ENCODE measurements around the gene EBF4.
"Not testable (repeated sequence)": the region's sequence is repeated elsewhere in the genome, so short reads cannot be mapped to it uniquely, and the experiment has no call there.

Gene EBF4

DNA sequence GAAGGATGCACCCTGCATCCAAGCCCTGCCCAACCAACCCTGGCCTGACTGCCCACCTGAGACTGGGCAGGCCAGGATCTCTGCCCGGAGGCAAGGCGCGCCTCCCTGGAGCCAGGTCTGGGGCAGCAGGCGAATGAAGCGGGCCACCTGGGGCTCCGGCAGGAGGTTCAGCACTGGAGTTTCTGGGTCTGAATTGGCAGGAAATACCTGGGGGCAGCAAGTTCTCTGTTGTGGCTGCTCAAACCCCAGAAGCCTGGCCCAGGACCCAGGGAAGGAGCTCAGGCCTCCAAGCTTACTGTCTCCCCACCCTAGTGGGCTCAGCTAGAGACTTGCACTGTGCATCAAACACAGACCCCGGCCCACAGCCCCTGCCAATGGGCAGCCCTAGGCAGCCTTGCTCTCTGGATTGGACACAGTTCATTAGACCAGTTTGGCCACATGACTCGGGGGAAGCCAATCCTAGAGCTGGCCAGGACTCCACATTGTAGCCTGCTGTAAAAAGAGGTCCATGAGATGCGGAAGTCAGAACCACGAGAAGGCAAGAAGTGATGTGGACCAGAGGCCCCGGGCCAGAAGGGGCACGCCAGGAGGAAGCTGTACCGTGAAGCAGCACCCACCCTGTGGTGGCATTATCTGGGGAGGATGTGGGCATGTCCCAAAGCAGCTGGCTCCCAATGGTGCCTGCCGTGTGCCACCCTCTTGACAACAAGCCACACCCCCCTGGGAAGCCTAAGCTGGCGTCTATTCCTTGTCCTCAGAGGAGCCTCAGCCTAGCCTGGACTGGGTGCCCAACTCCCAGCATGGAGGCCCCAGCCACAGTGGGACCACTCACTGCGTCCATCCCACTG, 104.8 kb downstream of the EBF4 start:
- DNase-seq: no peak

DNA sequence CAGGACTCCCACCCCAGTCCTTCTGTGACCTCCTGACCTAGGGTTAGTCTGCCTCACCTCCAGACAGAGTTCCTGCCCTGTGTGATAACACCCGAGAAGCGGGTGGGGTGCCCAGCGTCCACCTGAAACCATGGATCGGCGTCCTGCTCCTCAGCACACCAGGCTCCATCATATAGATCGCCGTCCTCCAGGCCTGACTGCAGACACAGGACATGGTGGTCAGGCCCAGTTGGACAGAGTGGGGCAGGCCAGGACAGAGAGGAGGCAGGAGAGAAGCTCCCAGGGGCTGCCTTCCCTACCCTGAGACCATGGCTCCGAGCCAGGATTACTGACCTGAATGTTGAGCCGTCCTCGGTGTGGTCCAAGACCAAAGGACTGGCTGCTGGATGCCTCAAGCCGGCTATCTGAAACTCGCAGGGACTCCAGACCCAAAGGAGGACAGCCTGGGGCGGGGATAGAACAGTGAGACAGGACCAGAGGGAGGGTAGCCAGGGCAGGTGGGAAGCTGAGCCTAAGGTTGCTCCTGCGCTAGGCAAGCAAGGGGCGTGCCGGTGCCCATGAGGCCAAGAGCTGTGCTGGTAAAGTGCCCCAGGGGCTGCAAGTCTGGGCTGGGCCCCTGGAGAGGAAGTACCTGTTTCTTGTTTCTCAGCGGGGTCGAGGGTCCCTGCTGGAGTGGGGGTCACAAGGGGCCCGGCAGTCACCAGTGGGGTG, 105.7 kb downstream of the EBF4 start:
- no peak for DNase-seq

DNA sequence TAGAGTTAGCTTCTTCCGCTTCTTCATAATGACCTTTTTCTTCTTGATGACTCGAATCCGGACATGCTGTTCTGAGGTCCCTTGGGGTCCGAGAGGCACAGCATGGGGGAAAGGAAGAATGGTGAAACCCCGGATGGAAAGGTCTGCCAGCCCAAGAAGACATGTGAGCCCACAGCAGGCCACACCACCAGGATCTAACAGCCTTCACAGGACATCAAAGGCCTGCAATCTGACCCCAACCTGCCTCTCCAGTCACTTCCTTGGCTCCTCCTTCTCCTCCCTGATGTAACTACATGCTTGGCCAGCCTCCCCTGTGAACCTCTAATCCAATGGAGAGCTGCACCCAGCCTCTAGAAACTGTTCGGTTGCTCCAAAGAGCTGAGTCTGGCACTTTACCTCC, 106.2 kb downstream of the EBF4 start:
- DNase-seq: no peak

DNA sequence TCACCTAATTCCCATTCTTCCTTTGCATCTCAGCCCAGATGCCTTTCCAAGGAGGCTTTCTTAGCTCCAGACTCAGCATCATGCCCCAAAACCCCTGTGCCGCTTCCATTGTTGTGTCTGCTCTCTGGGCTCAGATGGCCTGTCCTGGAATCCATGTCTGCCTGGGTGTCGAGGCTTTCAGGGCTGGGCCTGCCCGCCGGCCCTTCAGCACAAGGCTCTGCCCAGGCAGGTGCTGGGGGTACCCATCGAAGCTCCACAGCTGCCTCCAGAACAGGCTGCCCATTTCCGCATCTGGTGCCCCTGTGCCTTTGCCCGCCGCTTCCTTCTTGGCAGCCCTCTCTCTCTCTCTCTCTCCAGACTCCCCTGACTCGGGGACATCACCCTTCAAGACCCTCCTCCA, 106.7 kb downstream of the EBF4 start:
- DNase-seq: no peak

DNA sequence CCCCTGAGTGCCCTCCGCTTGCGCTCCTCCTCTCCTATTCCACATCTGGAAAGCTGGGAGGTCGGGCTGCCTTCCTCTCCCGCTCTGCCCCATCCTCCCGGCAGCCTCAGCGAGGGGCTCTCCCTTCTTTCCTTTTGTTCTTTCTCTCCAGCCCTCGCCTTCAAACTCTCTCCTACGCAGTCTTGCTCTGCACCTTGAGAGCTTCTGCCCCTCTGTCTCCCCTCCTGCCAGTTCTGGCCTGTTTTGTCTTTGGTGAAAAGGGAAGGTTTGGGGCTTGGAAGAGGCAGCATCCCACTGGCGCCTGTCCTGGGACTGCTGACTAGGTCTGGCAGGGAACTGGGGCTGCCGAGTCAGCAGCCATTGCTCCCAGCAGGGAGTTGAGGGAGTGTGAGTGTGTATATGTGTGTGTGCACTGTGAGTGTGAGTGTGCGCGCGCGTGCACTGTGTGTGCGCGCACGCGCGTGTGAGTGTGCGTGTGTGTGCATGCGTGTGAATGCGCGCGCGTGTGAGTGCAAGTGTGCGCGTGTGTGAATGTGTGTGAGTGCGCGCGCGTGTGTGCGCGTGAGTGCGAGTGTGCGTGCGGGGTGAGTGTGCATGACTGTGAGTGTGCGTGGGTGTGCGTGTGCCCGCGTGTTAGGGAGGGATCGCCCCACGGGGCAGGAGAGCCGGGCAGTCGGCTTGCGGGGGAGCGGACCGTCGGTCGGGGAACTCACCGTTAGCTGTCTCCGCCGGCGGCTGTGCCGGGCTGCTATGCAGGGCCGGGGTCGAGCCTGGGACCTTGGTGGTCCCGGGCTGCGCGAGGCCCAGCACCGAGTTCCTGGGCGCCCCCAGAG, 107.3 kb downstream of the EBF4 start:
- DNase-seq: no peak

DNA sequence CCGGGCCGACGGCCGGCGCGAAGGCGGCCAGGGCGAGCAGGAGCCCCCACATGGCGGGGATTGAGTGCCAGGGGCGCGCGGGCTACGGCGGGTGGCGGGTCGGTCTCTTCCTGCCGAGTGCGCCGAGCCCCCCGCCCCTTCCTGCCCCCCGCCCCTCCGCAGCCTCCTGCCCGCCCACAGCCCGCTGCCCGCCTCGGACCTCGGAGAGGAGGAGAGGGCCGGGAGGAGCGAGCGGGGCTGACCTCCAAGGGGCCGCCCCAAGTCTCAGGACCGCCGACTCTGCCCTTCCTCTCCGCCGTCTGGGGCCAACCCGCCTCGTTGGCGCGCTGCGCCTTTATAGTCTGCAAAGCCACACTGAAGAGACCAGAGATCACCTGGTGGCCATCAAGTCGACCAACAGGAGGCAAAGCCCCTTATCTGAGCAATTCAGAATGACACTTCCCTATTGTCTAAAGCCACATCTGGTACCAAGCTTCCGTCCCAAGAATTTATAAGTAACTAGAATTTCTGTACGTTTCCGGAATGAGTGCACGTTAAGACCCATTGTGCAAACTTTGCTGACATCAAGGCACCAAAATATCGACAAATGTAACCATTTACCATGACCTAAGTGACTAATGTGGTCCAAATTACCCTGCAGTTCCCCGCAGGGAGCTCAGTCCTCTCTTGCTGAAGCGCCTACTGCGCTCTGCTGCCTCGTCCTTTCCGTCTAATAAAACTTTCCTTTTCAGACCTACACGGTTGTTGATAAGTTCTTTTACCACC, 108.1 kb downstream of the EBF4 start, which contains the start of gene CPXM1:
Gene CPXM1 (minus strand): TSS at position 107 of the 765 bp plus-strand sequence. CDS start 55 bp downstream, at position 52.
- no peak for DNase-seq

DNA sequence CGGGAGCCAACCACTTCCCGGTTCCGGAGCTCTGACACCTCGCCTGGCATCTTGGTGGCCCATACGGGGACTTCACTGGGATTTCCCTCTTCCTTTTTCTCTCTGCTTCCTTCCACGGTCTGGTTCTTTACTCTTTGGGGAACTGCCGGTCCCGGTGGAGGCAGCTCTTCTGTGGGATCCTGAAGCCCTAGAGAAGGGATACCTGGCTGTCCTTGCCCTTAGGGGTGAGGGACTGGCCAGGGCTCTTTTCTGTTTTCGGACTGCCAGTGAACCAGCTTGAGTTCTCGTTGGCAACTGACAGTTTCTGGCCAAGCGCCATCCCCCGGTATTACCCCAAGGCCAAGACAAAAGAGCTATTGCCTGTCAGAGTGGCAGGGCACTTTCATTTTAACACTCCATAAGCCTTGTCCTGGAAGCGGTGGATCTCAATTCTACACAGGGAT, 108.7 kb downstream of the EBF4 start:
- DNase-seq: no peak

DNA sequence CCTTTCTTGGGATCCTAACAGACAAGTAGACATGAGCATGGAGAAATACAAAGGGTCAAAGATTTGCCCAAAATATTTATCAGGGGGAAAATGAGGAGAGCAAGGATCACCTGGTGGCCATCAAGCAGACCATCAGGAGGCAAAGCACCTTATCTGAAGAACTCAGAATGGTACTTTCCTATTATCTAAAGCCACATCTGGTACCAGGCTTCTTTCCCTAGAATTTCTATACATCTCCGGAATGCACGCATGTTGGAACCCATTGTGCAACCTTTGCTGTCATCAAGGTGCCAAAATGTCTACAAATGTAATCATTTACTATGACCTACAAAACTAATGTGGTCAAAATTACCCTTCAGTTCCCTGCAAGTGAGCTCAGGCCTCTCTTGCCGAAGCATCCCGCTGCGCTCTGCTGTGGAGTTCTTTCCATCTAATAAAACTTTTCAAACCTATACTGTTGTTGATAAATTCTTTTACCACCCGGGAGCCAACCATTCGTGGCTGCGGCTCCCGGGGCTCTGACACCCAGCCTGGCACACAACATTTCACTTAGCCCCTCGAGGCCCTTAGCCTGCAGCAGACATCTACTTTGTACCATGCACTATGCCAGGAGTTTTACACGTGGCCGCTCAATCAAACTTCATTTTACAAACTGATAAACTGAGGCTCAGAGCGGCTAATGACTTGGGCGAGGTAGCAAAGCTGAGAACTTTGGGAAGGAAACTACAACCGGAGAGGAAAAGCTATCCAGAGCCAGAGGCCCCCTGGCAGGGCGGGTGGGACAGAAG, 111.7 kb downstream of the EBF4 start:
- no peak for DNase-seq

DNA sequence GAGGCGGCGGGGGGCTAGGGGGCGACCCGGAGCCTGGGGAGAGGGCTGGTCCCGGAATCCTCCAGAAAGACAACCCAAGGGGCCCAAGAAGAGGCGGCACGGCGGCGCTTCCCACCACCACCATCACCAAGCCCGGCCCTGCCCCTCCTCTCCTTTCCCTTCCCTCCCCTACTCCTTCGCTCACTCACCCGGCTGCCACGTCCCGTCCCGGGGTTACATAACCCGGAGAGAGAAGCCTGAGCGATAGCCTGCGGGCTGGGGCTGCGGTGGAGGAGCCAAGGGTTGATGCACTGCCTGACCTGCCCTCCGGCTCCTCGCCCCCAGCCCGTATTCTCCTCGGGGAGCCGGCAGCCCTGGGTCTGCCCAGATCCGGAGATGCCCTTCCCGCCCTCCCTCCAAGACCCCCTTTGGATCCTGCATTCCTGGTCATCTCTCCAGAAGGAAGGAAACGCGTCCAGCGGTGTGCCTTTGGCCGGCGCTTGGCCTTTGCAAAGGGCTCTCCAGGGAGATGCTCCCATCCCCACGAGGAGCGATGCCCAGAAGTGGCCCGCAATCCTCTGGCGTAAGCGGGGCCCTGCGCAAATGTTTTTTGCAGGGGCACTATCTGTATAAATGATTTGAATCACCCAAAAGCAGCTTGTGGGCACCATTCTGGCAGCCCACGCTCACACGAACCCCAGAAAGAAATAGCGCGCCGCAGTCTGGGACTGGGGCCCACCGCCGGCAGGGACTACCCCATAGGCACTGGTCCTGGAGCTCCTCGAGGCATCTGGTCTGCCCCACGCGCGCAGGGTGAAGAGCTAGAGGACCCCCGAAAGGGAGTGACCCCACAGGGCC, 112.5 kb downstream of the EBF4 start:
- no peak for DNase-seq

DNA sequence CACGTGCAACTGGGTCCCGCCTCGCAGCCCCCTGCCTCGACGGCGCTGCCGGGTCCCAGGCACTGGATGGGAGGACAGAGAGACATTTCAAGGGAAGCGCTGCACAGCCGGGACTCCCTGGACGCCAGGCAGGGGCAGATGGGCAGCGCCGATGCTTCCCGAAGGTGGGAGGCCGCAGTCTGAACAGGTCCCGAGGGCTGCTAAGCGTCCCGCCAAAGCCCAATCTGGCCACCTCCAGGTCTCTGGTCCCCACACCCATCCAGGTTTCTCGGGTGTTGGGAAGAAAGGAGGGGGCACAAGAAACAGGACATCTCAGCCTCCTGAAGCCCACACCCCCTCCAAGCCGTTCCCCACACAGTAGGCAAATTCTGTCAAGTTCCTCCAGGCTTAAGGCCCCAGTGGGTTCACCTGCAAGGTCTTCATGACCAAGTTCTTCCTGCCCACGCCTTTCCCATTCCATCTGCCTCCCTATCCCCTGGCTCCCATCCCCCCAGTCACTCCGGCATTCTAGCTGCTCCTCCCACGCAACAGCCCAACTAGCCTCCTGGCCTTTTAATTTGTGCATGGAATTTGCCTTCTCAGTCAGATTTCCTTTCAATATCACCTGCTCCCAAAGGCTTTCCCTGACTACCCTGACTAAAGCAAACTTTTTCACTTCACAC, 113.2 kb downstream of the EBF4 start:
- DNase-seq: no peak

DNA sequence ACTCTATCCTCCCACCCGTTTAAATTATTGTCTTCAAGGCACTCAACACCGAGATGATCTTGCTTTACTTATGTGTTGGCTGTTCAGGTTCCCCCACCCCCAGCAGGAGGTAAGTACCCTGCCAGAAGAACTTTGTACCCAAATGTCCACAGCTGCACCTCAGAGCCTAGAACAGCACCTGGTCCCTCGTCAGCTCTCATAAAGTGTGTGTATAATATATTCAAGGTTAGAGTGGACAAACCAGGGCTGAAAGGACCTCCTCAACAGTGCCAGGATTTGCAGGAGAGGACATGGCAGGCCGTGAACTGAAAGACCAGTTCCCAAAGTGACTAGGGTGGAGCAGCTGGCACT, 113.7 kb downstream of the EBF4 start:
- DNase-seq: no peak

DNA sequence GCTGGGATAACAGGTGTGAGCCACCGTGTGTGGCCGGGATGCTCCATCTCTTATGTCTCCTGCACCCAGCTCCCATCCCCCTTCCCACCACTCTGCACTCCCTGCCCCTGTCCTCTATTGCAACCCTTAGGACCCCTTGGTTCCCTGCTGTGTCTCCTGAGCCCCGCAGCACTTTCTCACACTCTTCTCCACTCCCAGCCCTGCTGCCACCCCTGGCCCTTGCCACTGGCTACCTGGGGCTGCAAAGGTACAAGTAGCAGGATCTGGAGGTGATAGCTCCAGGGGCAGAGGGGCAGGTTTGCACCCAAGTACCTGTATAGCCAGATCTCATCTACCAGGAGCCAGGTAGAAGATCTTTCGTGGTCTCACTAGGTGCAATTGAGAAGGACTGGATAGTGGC, 114.4 kb downstream of the EBF4 start:
- no peak for DNase-seq

DNA sequence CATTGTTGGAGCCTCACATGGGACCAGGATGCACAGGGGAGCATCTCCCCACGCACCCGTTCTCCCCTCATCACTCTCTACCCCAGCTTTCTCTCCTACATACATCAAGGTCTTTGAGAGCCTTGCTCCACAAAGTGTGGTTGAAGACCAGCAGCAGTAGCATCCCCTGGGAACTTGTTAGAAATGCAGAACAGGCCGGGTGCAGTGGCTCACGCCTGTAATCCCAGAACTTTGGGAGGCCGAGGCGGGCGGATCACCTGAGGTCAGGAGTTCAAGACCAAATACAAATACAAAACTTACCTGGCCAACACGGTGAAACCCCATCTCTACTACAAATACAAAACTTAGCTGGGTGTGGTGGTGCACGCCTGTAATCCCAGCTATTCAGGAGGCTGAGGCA, 115.3 kb downstream of the EBF4 start:
- DNase-seq: not testable (repeated sequence)

DNA sequence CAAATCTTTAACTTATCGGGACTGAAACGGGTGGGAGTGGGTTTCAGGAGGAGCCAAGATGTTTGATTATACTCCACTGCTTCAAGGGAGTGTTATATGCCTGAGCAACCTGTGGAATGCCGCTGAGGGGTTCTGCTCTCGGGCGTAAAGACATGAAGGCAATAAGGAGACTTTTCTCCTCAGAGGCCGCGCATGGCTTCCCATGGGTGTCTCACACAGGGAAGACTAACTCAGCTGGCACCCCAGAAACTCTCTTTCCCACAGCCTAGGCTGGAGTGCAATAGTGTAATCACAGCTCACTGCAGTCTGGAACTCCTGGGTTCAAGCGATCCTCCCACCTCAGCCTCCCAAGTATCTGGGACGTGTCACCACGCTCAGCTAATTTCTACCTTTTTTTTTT, 117.1 kb downstream of the EBF4 start:
- no peak for DNase-seq

Data from NK-92 treated with Interleukin-12 subunit alpha and Interleukin-12 subunit beta, amount 100 ng/mL, for 24 hours (cell line).